ENCODE results near the gene MIPEP.

- TF ChIP-seq CTCF (IDR thresholded peaks at IDR 0.05) (no peak), POLR2AphosphoS5 (IDR thresholded peaks at IDR 0.05) (no peak), EP300 (IDR thresholded peaks at IDR 0.05) (no peak), POLR2A (IDR thresholded peaks at IDR 0.05) (no peak)
Measured at GRCh38 chr13:23847497-23847896, 41.7 kb downstream of the MIPEP start.
